ENCODE data around the gene LYST.

GRCh38 chr1:235825229-235825628 is 41.5 kb downstream of the LYST start:
- TF ChIP-seq, protein P1, sequence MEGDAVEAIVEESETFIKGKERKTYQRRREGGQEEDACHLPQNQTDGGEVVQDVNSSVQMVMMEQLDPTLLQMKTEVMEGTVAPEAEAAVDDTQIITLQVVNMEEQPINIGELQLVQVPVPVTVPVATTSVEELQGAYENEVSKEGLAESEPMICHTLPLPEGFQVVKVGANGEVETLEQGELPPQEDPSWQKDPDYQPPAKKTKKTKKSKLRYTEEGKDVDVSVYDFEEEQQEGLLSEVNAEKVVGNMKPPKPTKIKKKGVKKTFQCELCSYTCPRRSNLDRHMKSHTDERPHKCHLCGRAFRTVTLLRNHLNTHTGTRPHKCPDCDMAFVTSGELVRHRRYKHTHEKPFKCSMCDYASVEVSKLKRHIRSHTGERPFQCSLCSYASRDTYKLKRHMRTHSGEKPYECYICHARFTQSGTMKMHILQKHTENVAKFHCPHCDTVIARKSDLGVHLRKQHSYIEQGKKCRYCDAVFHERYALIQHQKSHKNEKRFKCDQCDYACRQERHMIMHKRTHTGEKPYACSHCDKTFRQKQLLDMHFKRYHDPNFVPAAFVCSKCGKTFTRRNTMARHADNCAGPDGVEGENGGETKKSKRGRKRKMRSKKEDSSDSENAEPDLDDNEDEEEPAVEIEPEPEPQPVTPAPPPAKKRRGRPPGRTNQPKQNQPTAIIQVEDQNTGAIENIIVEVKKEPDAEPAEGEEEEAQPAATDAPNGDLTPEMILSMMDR (IDR thresholded peaks at IDR 0.05; ENCODE audit: low read length), result no peak
- no peak for TF ChIP-seq EZH2 (IDR thresholded peaks at IDR 0.05; ENCODE audit: borderline replicate concordance, low read length)

Measured in OCI-LY1 (cell line).